Measurements from ENCODE around the gene ZFP64. TPM values are rescaled to one million over a fixed set of nuclear protein-coding genes. Genes with fewer than 3 reads are reported as not detected.

The ZFP64 gene
- total and polyA plus RNA-seq, 2 of the 4 experiments (the other 2 are of a cell fraction) = 14.3 to 17.1 TPM

- Histone ChIP-seq H3K4me1 (ENCODE audit: control insufficient read depth, insufficient read depth, low read length) (no peaks in the 10 kb centered on the region), H2BK20ac (ENCODE audit: low read depth, low read length) (no peak overlapping the region), H4K91ac (ENCODE audit: insufficient read depth, low read depth, low read length) (no peak overlapping the region), H3K79me1 (ENCODE audit: low read depth in 1 of 2, low read length in 2 of 2) (no peaks in the 10 kb centered on the region), H3K36me3 (ENCODE audit: control insufficient read depth, insufficient read depth, low read length) (no peaks in the 10 kb centered on the region), H3K9me3 (ENCODE audit: control insufficient read depth, insufficient read depth, low read length) (peaks cover 7% of the 10 kb centered on the region), H3K56ac (ENCODE audit: extremely low read depth, insufficient read depth, low read length) (no peak overlapping the region), H3K23ac (ENCODE audit: low read depth, low read length) (no peak overlapping the region), H4K20me1 (ENCODE audit: insufficient read depth, low read length) (no peaks in the 10 kb centered on the region), H2BK15ac (ENCODE audit: low read depth, low read length) (no peak overlapping the region), H3K9ac (ENCODE audit: low read depth, low read length) (no peak overlapping the region), H4K5ac (ENCODE audit: low read depth, low read length) (no peak overlapping the region), H2BK5ac (ENCODE audit: low read depth, low read length, poor library complexity, severe bottlenecking) (no peak overlapping the region), H2AFZ (replicated peaks; ENCODE audit: low read length, poor library complexity) (no peak overlapping the region), H3K4me3 (ENCODE audit: insufficient read depth, low read depth, low read length) (no peak overlapping the region), H3K14ac (replicated peaks; ENCODE audit: low read depth, low read length) (no peak overlapping the region), H4K8ac (ENCODE audit: low read depth in 2 of 2, low read length in 2 of 2) (no peak overlapping the region), H3K4ac (ENCODE audit: low read depth, low read length) (no peak overlapping the region), H3K27me3 (ENCODE audit: control insufficient read depth, insufficient read depth, low read length) (no peaks in the 10 kb centered on the region), H2BK120ac (ENCODE audit: low read depth, low read length) (no peak overlapping the region), H3K9me1 (ENCODE audit: insufficient read depth, low read length) (no peaks in the 10 kb centered on the region), H3K4me2 (ENCODE audit: low read depth, low read length) (no peak overlapping the region), H2AK5ac (ENCODE audit: low read depth, low read length) (no peak overlapping the region), H3K18ac (ENCODE audit: low read depth, low read length) (no peak overlapping the region), H3K27ac (ENCODE audit: insufficient read depth, low read length) (no peak overlapping the region), H2AK9ac (replicated peaks; ENCODE audit: low read depth, low read length, poor library complexity) (no peak overlapping the region)
- dilution Hi-C loops (cut with HindIII; ENCODE audit: low sequenced_read_pairs, unreplicated experiment) (no loop called here), in situ Hi-C loops (cut with MboI; ENCODE audit: low sequenced_read_pairs) (no loop called here), intact Hi-C loops (cut with micrococcal nuclease) (no loop called here)
- CTCF ChIA-PET = no interaction called here
- WGBS, 2 experiments (ENCODE audit: extremely low coverage in 2 of 2, insufficient read length in 1 of 2) = 80% methylated on average over 1 of the region's 5 CpGs; no CpG with 5 or more reads in 1 of the 2 experiments
- ATAC-seq (ENCODE audit: low read depth) = no peak
- DNase-seq = no peak
- TF ChIP-seq USF2 (IDR thresholded peaks at IDR 0.05; ENCODE audit: low read depth, low read length) = no peak
- no peak for TF ChIP-seq RAD21 (IDR thresholded peaks at IDR 0.05; ENCODE audit: low read length)
- TF ChIP-seq MXI1 (IDR thresholded peaks at IDR 0.05; ENCODE audit: borderline replicate concordance, low read depth, low read length) = no peak
- TF ChIP-seq RCOR1 (IDR thresholded peaks at IDR 0.05; ENCODE audit: insufficient replicate concordance, low read length) = no peak
- no peak for TF ChIP-seq CHD1 (IDR thresholded peaks at IDR 0.05; ENCODE audit: low read depth, low read length)
- TF ChIP-seq BHLHE40 (IDR thresholded peaks at IDR 0.05; ENCODE audit: low read depth, low read length) = no peak
- no peak for TF ChIP-seq MAZ (IDR thresholded peaks at IDR 0.05; ENCODE audit: borderline replicate concordance, low read depth, low read length)
- TF ChIP-seq POLR2A (IDR thresholded peaks at IDR 0.05; ENCODE audit: low read depth, low read length) = no peak
- TF ChIP-seq FOS (IDR thresholded peaks at IDR 0.05; ENCODE audit: low read depth, low read length) = no peak
- TF ChIP-seq ELK1 (IDR thresholded peaks at IDR 0.05; ENCODE audit: borderline replicate concordance, low read depth, low read length) = no peak
- TF ChIP-seq SMC3 (IDR thresholded peaks at IDR 0.05; ENCODE audit: low read depth, low read length) = no peak
- no peak for TF ChIP-seq MAFK (IDR thresholded peaks at IDR 0.05; ENCODE audit: low read depth, low read length)
- TF ChIP-seq CTCF (conservative IDR thresholded peaks at IDR 0.05; ENCODE audit: low read depth, low read length) = no peak
- no peak for TF ChIP-seq CEBPB (IDR thresholded peaks at IDR 0.05; ENCODE audit: low read depth, low read length)
- no peak for TF ChIP-seq NFE2L2 (IDR thresholded peaks at IDR 0.05; ENCODE audit: low read depth, low read length)
- TF ChIP-seq RFX5 (IDR thresholded peaks at IDR 0.05; ENCODE audit: low read depth, low read length) = no peak
- no TSS peak for BruUV-seq (replicated peaks)
- POLR2A ChIA-PET (ENCODE audit: unreplicated experiment) = no interaction called here
Measured at GRCh38 chr20:52118696-52119095, 72.9 kb downstream of the ZFP64 start.

Measured in IMR-90 (cell line).